WTC11 (cell line): ENCODE data around the gene LENG1. TPM values are rescaled to one million over a fixed set of nuclear protein-coding genes. Genes with fewer than 3 reads are reported as not detected.
A peak's percentile ranks its signal among the peaks of the same experiment; 100 is the strongest.

ENCODE experiments used
- ATAC-seq: fragments of 200-7000 bp; cut with Tn5 transposase; 2 replicates; pipeline ENCODE4 v1.10.0; 2021; ENCODE audit warnings: mild to moderate bottlenecking, moderate library complexity
- CTCF ChIA-PET: fragments of 300-600 bp; sonication (Branson Sonifier 250); formaldehyde crosslinking; loops from one replicate; lab custom pipeline; 2021; ENCODE audit warnings: antibody characterized with exemption; lab: Charles Lee
- POLR2A ChIA-PET: fragments of 350-600 bp; sonication (Branson Sonifier 250); formaldehyde crosslinking; loops from one replicate; lab custom pipeline; 2021; ENCODE audit warnings: antibody characterized with exemption; lab: Charles Lee
- DNase-seq: peaks from one replicate; pipeline ENCODE4 v3.0.0; 2021; ENCODE audit warnings: low spot score
- H3K27ac Mint-ChIP-seq: 2 replicates; pipeline ENCODE4 v1.8.0; 2021; ENCODE audit warnings: mixed read lengths
- H3K27me3 Mint-ChIP-seq: 2 replicates; pipeline ENCODE4 v1.8.0; 2021; ENCODE audit warnings: low read depth, mild to moderate bottlenecking, moderate library complexity, mixed read lengths
- H3K36me3 Mint-ChIP-seq: 2 replicates; pipeline ENCODE4 v1.8.0; 2021; ENCODE audit warnings: mixed read lengths
- H3K4me1 Mint-ChIP-seq: 2 replicates; pipeline ENCODE4 v1.8.0; 2022; ENCODE audit warnings: mixed read lengths
- H3K4me3 Mint-ChIP-seq: 2 replicates; pipeline ENCODE4 v1.8.0; 2021; ENCODE audit warnings: mild to moderate bottlenecking, moderate library complexity, mixed read lengths
- H3K9me3 Mint-ChIP-seq: 2 replicates; pipeline ENCODE4 v1.8.0; 2021; ENCODE audit warnings: mixed read lengths
- ATF2 ChIP-seq: sonication (generic); formaldehyde crosslinking; IDR thresholded peaks from 2 replicates; pipeline ENCODE4 v1.8.1; 2022; ENCODE audit warnings: low read depth, missing genetic modification reagents, borderline replicate concordance
- CDX4 ChIP-seq: fragments of 250-450 bp; sonication (Bioruptor Pico); IDR thresholded peaks from 2 replicates; pipeline ENCODE4 v1.9.0; 2021; ENCODE audit warnings: moderate library complexity, mild to moderate bottlenecking, inconsistent platforms, borderline replicate concordance
- CREB1 ChIP-seq: sonication (generic); formaldehyde crosslinking; IDR thresholded peaks from 2 replicates; pipeline ENCODE4 v1.8.0; 2023; ENCODE audit warnings: mild to moderate bottlenecking, missing genetic modification reagents
- ESRRA ChIP-seq: sonication (generic); formaldehyde crosslinking; IDR thresholded peaks from 2 replicates; pipeline ENCODE4 v1.8.1; 2022; ENCODE audit warnings: mild to moderate bottlenecking, missing genetic modification reagents, borderline replicate concordance
- FOXP1 ChIP-seq: sonication (generic); formaldehyde crosslinking; IDR thresholded peaks from 2 replicates; pipeline ENCODE4 v1.8.0; 2022; ENCODE audit warnings: missing genetic modification reagents, mild to moderate bottlenecking, moderate library complexity, borderline replicate concordance
- IRF1 ChIP-seq: sonication (generic); formaldehyde crosslinking; IDR thresholded peaks from 2 replicates; pipeline ENCODE4 v1.8.0; 2023; ENCODE audit warnings: missing genetic modification reagents
- JAZF1 ChIP-seq: fragments of 250-450 bp; sonication (Bioruptor Pico); IDR thresholded peaks from 2 replicates; pipeline ENCODE4 v1.9.0; 2021; ENCODE audit warnings: moderate library complexity, mild to moderate bottlenecking, inconsistent platforms
- KAT7 ChIP-seq: sonication (generic); formaldehyde crosslinking; IDR thresholded peaks from 2 replicates; pipeline ENCODE4 v1.8.1; 2023; ENCODE audit warnings: missing genetic modification reagents, mild to moderate bottlenecking, borderline replicate concordance
- MAX ChIP-seq: sonication (generic); formaldehyde crosslinking; IDR thresholded peaks from 2 replicates; pipeline ENCODE4 v1.8.0; 2022; ENCODE audit warnings: mild to moderate bottlenecking, missing genetic modification reagents
- NR2C2 ChIP-seq: sonication (generic); formaldehyde crosslinking; IDR thresholded peaks from 2 replicates; pipeline ENCODE4 v1.8.0; 2022; ENCODE audit warnings: mild to moderate bottlenecking, missing genetic modification reagents
- PRDM15 ChIP-seq: sonication (generic); formaldehyde crosslinking; IDR thresholded peaks from 2 replicates; pipeline ENCODE4 v1.8.0; 2022; ENCODE audit warnings: missing genetic modification reagents
- SMAD4 ChIP-seq: sonication (generic); formaldehyde crosslinking; IDR thresholded peaks from 2 replicates; pipeline ENCODE4 v1.8.0; 2022; ENCODE audit warnings: mild to moderate bottlenecking, missing genetic modification reagents
- TEAD1 ChIP-seq: sonication (generic); formaldehyde crosslinking; IDR thresholded peaks from 2 replicates; pipeline ENCODE4 v1.8.0; 2022; ENCODE audit warnings: mild to moderate bottlenecking, missing genetic modification reagents
- ZNF219 ChIP-seq: sonication (generic); formaldehyde crosslinking; IDR thresholded peaks from 2 replicates; pipeline ENCODE4 v1.8.0; 2023; ENCODE audit warnings: missing genetic modification reagents, mild to moderate bottlenecking, borderline replicate concordance
- ZNF317 ChIP-seq: sonication (generic); formaldehyde crosslinking; IDR thresholded peaks from 2 replicates; pipeline ENCODE4 v1.8.1; 2023; ENCODE audit warnings: low read depth, mild to moderate bottlenecking, moderate library complexity, missing genetic modification reagents, borderline replicate concordance
- ZNF396 ChIP-seq: fragments of 250-450 bp; sonication (Bioruptor Pico); IDR thresholded peaks from 2 replicates; pipeline ENCODE4 v1.8.0; 2021; ENCODE audit warnings: mild to moderate bottlenecking, moderate library complexity, borderline replicate concordance
- total RNA-seq: library from RNA; stranded (reverse); gene quantifications from 3 replicates; pipeline ENCODE4 v1.2.3, GENCODE V29; 2021

The LENG1 gene
- total RNA-seq, 1 experiment from 2014 or later, result 4.9 TPM

GRCh38 chr19:54142166-54142780, 17.2 kb downstream of the LENG1 start:
- ChIA-PET CTCF (no interaction called here), POLR2A (no interaction called here)
- Mint-ChIP-seq H3K36me3 (peaks cover 53% of the 10 kb centered on the region), H3K27me3 (no peaks in the 10 kb centered on the region; the same call in 1 of the 2 replicates), H3K4me3 (no peak overlapping the region), H3K27ac (peak overlapping the region; percentile 1; the same call in 1 of the 2 replicates), H3K9me3 (no peaks in the 10 kb centered on the region), H3K4me1 (peaks cover 20% of the 10 kb centered on the region)
- DNase-seq, result no peak
- TF ChIP-seq ZNF396, result no peak
- TF ChIP-seq CREB1 (CRISPR knock-in tag), result no peak
- no peak for TF ChIP-seq ZNF219 (CRISPR knock-in tag)
- TF ChIP-seq MAX, result no peak
- no peak for TF ChIP-seq KAT7
- no peak for TF ChIP-seq SMAD4 (CRISPR knock-in tag)
- TF ChIP-seq IRF1 (CRISPR knock-in tag), result no peak
- TF ChIP-seq PRDM15, result no peak
- TF ChIP-seq ATF2, result no peak
- ATAC-seq, result no peak

- peaks cover 20% of the 10 kb centered on the region for H3K4me1 Mint-ChIP-seq
- DNase-seq (no peak), ATAC-seq (no peak)
- no peak overlapping the region for H3K27ac Mint-ChIP-seq
- TF ChIP-seq ESRRA (no peak), ZNF317 (no peak), FOXP1 (CRISPR knock-in tag) (no peak), CDX4 (CRISPR knock-in tag) (no peak), MAX (no peak), TEAD1 (CRISPR knock-in tag) (no peak), NR2C2 (CRISPR knock-in tag) (no peak), JAZF1 (no peak)
- peaks cover 44% of the 10 kb centered on the region for H3K36me3 Mint-ChIP-seq
- ChIA-PET POLR2A (interaction anchor here (0.6 kb wide), 1 partner anchor 47 kb away, joined by 3 read pairs; no protein-coding TSS in a partner anchor), CTCF (no interaction called here)
- no peaks in the 10 kb centered on the region for H3K9me3 Mint-ChIP-seq
- H3K27me3 Mint-ChIP-seq, result no peaks in the 10 kb centered on the region; the same call in 1 of the 2 replicates
- no peak overlapping the region for H3K4me3 Mint-ChIP-seq
Observed at GRCh38 chr19:54141356-54141755, 18.2 kb downstream of the LENG1 start.
